ENCODE results near the gene ROR1.
A peak's percentile ranks its signal among the peaks of the same experiment; 100 is the strongest.

The ROR1 gene

GRCh38 chr1:63935553-63935952, 161.7 kb downstream of the ROR1 start:
- no peak for DNase-seq (ENCODE audit: low spot score)

GRCh38 chr1:63936276-63936675, 162.5 kb downstream of the ROR1 start:
- no peak for DNase-seq (ENCODE audit: low spot score)

GRCh38 chr1:63936801-63937200, 163.0 kb downstream of the ROR1 start:
- no peak for DNase-seq (ENCODE audit: low spot score)

- DNase-seq (ENCODE audit: low spot score), result no peak
These were observed 163.7 kb downstream of the ROR1 start for GRCh38 chr1:63937461-63938022.

GRCh38 chr1:63940440-63940839, 166.6 kb downstream of the ROR1 start:
- no peak for DNase-seq (ENCODE audit: low spot score)

DNA sequence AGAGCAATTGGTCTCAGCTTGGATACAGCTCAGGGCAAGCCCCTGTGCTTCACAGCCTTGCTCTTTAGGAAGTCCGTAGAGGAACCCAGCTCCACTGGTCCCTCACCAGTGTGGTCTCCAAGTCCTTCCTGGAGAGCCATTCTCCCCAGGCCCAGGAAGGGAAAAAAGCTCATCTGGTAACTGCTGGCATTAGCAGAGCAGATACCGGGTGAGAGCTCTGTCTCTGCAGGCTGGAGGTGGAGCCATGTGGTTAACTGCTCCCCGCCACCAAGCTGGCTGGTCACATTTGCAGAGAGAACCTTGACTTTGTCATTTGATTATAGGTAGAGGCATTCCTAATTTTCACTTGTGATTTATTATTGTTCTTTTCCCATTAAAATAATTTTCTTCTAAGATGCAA, 169.6 kb downstream of the ROR1 start:
- DNase-seq (ENCODE audit: low spot score), result no peak

GRCh38 chr1:63945943-63946342, 172.1 kb downstream of the ROR1 start:
- DNase-seq (ENCODE audit: low spot score), result no peak

- no peak for DNase-seq (ENCODE audit: low spot score)
These were observed 173.2 kb downstream of the ROR1 start for GRCh38 chr1:63946866-63947491.

GRCh38 chr1:63947904-63948303, 174.1 kb downstream of the ROR1 start:
- DNase-seq (ENCODE audit: low spot score), result no peak

- no peak for DNase-seq (ENCODE audit: low spot score)
These were observed 176.2 kb downstream of the ROR1 start for GRCh38 chr1:63950023-63950422.

GRCh38 chr1:63951059-63951946, 177.5 kb downstream of the ROR1 start:
- peak; percentile 37 for DNase-seq (ENCODE audit: low spot score)

DNA sequence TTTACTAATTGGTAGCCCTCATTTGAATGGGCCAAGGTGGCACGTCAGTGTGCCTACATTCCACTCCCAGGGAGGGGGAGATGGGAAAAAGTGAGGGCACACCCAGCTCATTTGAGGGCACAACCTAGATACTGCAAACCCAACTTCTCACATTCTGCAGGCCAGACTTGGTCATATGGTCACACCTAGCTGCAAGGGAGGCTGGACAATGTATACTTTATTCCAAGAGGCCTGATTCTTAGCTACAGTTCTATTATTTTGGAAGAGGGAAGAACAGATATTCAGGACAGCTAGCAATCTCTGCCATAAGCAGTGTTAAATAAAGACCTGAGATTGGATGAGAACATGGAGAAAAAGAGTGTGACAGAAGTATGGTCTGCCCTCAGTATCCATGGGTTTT, 180.4 kb downstream of the ROR1 start:
- DNase-seq (ENCODE audit: low spot score), result no peak

GRCh38 chr1:63955370-63956145, 181.7 kb downstream of the ROR1 start:
- no peak for DNase-seq (ENCODE audit: low spot score)

GRCh38 chr1:63958556-63958955, 184.7 kb downstream of the ROR1 start:
- no peak for DNase-seq (ENCODE audit: low spot score)

DNA sequence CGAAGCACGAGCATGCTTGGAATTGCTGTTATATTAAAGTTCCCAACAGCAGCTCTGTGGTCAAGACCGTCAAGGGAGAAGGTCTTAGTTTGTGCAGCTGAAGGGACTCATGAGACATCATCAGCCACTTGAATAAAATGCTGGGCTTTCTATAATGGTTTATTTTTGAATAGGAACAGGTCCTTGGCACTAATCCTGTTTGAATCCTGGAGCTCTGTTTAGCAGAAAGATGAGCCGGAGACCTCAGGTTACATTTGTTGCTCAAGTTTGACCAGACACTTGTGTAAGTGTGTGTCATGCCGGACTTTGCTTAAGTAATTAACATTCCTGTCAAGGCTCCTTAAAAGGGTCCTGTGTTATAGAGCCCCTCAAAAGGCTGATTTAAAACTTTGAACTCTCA, 186.5 kb downstream of the ROR1 start:
- no peak for DNase-seq (ENCODE audit: low spot score)

GRCh38 chr1:63966016-63966415, 192.2 kb downstream of the ROR1 start:
- DNase-seq (ENCODE audit: low spot score), result no peak

DNA sequence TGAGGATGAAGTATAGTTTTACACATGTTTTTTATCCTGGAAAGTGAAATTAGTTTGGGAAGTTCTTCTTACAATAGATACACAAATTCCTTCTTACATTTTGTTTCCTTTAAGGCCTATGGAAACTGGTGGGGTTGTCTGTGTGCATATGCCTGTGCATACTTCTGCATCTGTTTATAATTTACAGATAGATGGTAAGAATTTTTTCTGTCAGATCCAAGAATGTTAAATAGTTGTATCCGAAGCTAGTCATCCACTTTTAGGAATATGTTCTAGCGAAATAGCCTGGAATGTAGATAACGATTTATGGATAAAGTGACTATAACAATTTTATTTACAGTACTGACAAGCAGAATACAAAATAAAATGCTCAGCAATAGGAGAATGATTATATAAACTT, 194.1 kb downstream of the ROR1 start:
- no peak for DNase-seq (ENCODE audit: low spot score)

- no peak for DNase-seq (ENCODE audit: low spot score)
These were observed 195.0 kb downstream of the ROR1 start for GRCh38 chr1:63968663-63969440.

- peak; percentile 29 for DNase-seq (ENCODE audit: low spot score)
These were observed 195.7 kb downstream of the ROR1 start for GRCh38 chr1:63969441-63969901.

DNA sequence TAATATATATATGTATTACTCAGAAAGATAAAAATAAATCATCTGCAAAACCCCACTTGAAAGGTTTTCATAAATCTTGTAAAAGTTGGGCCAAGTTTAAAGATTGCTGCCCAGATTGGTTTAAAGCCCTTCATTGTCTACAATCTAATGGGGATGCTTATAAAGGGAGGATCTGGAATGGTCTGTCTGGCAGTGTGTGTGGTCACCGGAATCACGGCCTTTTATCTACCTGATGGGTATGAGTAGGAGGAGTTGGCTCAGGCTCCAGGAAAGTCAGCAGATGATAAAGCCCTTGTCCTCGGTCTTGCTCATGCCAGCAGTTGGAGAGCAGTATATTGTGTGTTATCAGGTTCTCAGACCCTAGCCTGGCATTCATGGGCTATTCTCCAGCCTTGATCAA, 197.7 kb downstream of the ROR1 start:
- no peak for DNase-seq (ENCODE audit: low spot score)

DNA sequence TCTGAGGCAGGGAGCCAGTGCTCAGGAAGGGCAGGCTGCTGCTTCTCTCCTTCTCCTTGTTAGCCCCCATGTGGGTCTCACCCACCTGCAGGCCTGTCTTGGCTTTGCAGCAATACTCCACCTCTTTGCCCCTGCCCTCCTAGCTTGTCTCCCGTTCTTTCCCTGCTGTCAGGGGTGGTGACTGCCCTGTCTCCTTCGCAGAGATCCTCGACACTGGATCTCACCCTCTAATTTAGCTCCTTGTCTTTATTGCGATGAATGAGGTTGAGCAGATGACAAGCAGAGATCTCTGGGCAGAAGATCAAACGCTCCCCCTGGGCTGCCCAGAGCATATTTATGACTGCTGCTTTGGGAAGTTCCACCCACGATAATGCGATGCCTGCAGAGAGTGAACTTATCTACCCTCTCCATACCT, 199.2 kb downstream of the ROR1 start:
- peak; percentile 26 for DNase-seq (ENCODE audit: low spot score)

DNA sequence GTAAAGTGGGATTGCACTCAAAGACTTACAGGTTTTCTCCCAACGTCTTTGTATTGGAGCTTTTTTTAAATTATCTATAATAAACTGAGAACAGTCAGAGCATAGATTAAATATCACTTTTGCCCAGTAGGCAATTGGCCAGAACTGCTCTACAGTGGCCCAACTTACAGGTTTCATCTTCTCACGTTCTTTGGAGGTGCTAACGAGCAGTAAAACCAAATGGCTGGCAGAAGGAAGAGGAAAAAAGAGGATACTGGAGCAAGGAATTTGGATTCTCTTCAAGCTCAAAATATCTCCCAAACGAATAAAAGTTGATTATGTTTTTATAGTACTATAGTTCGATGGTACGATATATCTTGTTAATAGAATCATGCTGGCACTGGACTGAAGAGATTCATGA, 201.1 kb downstream of the ROR1 start:
- no peak for DNase-seq (ENCODE audit: low spot score)

Data from iPS-NIHi11 (cell line).